ENCODE results near the gene CCDC158. TPM values are rescaled to one million over a fixed set of nuclear protein-coding genes. Genes with fewer than 3 reads are reported as not detected.
A peak's percentile ranks its signal among the peaks of the same experiment; 100 is the strongest.

The CCDC158 gene
- total and polyA plus RNA-seq, 2 of the 8 experiments (the other 6 are each of a cell fraction or from before 2014, with no cell fraction given) = not detected

DNA sequence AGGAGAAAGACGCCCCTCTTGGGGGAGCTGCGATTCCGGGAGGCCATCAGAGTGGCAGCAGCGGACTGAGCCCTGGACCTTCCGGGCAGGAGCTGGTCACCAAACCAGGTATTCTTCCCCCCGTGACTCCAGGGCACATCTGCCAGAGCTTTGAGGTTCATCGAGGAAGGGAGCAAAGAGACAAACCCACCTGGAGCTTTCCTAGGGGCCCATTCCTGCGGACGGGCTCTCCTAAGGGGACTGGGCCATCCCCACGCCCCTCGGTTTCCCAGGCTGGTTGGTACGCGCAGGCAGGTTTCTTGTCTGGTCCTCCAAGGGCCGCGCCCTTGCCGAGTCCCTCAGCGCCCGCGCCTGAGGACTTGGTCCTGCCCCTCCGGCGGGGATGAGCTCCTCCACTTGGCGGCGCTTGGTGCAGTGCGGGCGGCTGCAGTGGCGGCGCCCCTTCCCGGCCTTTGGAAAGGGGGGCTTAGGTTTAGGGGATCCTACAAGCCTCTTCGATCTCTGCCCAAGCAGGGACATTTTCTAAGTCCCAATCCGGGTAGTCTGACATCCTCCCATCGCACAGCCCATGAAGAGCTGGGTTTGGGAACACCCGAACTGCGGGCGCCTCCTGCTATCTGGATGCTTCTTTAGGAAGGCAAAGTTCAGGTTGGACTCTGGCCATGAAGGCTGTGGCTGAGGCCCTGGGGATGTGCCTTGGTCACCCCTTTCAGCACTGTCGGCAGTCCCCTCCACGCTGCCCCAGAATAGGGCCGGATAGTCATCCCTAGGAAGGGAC is 113.9 kb downstream of the CCDC158 start:
- no peak overlapping the region for H2AK5ac ChIP-seq (ENCODE audit: low read depth, low read length)
- H4K20me1 ChIP-seq (replicated peaks in 1 of 2; ENCODE audit: control insufficient read depth in 1 of 2, insufficient read depth in 2 of 2, low read length in 2 of 2) = peaks cover 0 to 1% of the 10 kb centered on the region in 2 experiments
- 5% methylated on average over 36 of the region's 37 CpGs; no CpG with 5 or more reads in 1 of the 2 experiments for WGBS, 2 experiments (ENCODE audit: extremely low coverage in 1 of 2, insufficient coverage in 1 of 2, insufficient read length in 1 of 2, insufficient replicate concordance in 2 of 2, low coverage in 1 of 2, low lambda C conversion rate in 2 of 2, missing lambda C conversion rate in 1 of 2)
- no peaks in the 10 kb centered on the region for H3K9me3 ChIP-seq (ENCODE audit: insufficient read depth in 2 of 2, low read depth in 1 of 2, low read length in 1 of 2)
- H2BK5ac ChIP-seq (ENCODE audit: low read depth, low read length) = peak overlapping the region; percentile 47; the same call in 1 of the 2 replicates
- peak overlapping the region; percentile 51; the same call in 1 of the 2 replicates for H3K18ac ChIP-seq (ENCODE audit: extremely low read depth, low read length)
- no peak overlapping the region for H2BK12ac ChIP-seq (ENCODE audit: low read depth, low read length)
- peak overlapping the region; percentile 62 for H3K4ac ChIP-seq (replicated peaks; ENCODE audit: insufficient read length, low read depth, low read length)
- H3K79me2 ChIP-seq (ENCODE audit: control insufficient read depth in 1 of 2, insufficient read depth in 2 of 2, low read length in 2 of 2) = no peaks in the 10 kb centered on the region
- H3K56ac ChIP-seq (replicated peaks; ENCODE audit: insufficient read length, low read depth, low read length) = no peak overlapping the region
- peaks cover 2 to 17% (median 11%) of the 10 kb centered on the region in 4 experiments for H3K27me3 ChIP-seq (replicated peaks in 1 of 4; ENCODE audit: control insufficient read depth in 3 of 4, extremely low read depth in 1 of 4, insufficient read depth in 3 of 4, low read length in 3 of 4)
- peaks cover 8% of the 10 kb centered on the region; the same call in 1 of the 2 replicates for H3K23me2 ChIP-seq (ENCODE audit: low read depth, low read length)
- no peaks in the 10 kb centered on the region; a peak in 1 of 7 replicates for H3K4me1 ChIP-seq (replicated peaks in 1 of 4; ENCODE audit: control insufficient read depth in 3 of 4, insufficient read depth in 4 of 4, low read length in 3 of 4)
- no peak overlapping the region for H2BK120ac ChIP-seq (replicated peaks; ENCODE audit: low read depth, low read length)
- H3K14ac ChIP-seq (ENCODE audit: insufficient read length) = no peak overlapping the region
- no peaks in the 10 kb centered on the region for H3K79me1 ChIP-seq (ENCODE audit: low read depth, low read length)
- H4K5ac ChIP-seq (ENCODE audit: insufficient read length, low read depth, low read length) = peak overlapping the region; percentile 20
- POLR2A ChIA-PET (ENCODE audit: partially characterized antibody) = interaction anchor here (0.6 to 2.1 kb wide), 9 partner anchors 10 to 192 kb away, joined by 3 to 6 read pairs (median 3); partner anchors contain the start of genes NUP54 and SCARB2
- peak overlapping the region; percentile 73; the same call in 1 of the 2 replicates for H2BK15ac ChIP-seq (ENCODE audit: low read length)
- H2AFZ ChIP-seq (ENCODE audit: low read length) = peak overlapping the region; percentile 63; the same call in 1 of the 2 replicates
- no peak for FAIRE-seq
- H3K4me2 ChIP-seq (ENCODE audit: insufficient read depth in 1 of 2, low read depth in 2 of 2, low read length in 2 of 2) = peak overlapping the region; percentile 74 to 84
- H3K23ac ChIP-seq (ENCODE audit: insufficient read length) = no peak overlapping the region
- H3K27ac ChIP-seq (ENCODE audit: low read depth, low read length) = no peak overlapping the region
- H3K4me3 ChIP-seq (ENCODE audit: extremely low read depth in 1 of 4, insufficient read depth in 2 of 4, low read depth in 3 of 4, low read length in 4 of 4) = peak overlapping the region; percentile 60 to 81 (median 72)
- peaks cover 0 to 4% (median 0%) of the 10 kb centered on the region in 4 experiments; a peak in 2 of 8 replicates for H3K36me3 ChIP-seq (ENCODE audit: control insufficient read depth in 2 of 4, insufficient read depth in 4 of 4, low read length in 3 of 4)
- H4K8ac ChIP-seq (ENCODE audit: extremely low read depth, insufficient read depth, low read length) = peak overlapping the region; percentile 62
- CTCF ChIA-PET (ENCODE audit: partially characterized antibody) = interaction anchor here (0.6 to 4.4 kb wide), 23 partner anchors 11 to 652 kb away, joined by 3 to 35 read pairs (median 3); no protein-coding TSS in a partner anchor
- H2BK20ac ChIP-seq (ENCODE audit: low read length) = no peak overlapping the region
- H4K91ac ChIP-seq (replicated peaks; ENCODE audit: insufficient read length, low read length) = no peak overlapping the region
- peak; percentile 44 to 85 for DNase-seq (ENCODE audit: low read depth in 1 of 2, low spot score in 2 of 2)
- peak overlapping the region in 2 of 4 experiments; percentile 52 to 58; a peak in 4 of 7 replicates for H3K9ac ChIP-seq (replicated peaks in 1 of 4; ENCODE audit: extremely low read depth in 1 of 4, low read depth in 3 of 4, low read length in 3 of 4)
- TF ChIP-seq SIN3A (conservative IDR thresholded peaks at IDR 0.05 in 1 of 2, IDR thresholded peaks at IDR 0.05 in 1 of 2; ENCODE audit: low read depth in 1 of 2, low read length in 2 of 2) = peak in 1 of 2 experiments; percentile 21; a peak in 1 of 4 replicates
- peak; percentile 62 for TF ChIP-seq KDM4A (IDR thresholded peaks at IDR 0.05; ENCODE audit: low read depth, low read length, severe bottlenecking)
- peak; percentile 47 to 57 for TF ChIP-seq RAD21 (IDR thresholded peaks at IDR 0.05 in 1 of 2, conservative IDR thresholded peaks at IDR 0.05 in 1 of 2; ENCODE audit: low read depth in 2 of 2, low read length in 2 of 2)
- TF ChIP-seq BRCA1 (IDR thresholded peaks at IDR 0.05; ENCODE audit: low read depth, low read length) = no peak
- TF ChIP-seq POLR2A (IDR thresholded peaks at IDR 0.05; ENCODE audit: control extremely low read depth in 1 of 2, low read depth in 2 of 2, low read length in 2 of 2) = peak in 1 of 2 experiments; percentile 0; a peak in 1 of 3 replicates
- 0 out of 2 replicates have a peak, but pooled peaks have one; percentile 37 for TF ChIP-seq GABPA (IDR thresholded peaks at IDR 0.05; ENCODE audit: borderline replicate concordance, insufficient read depth, low read length)
- TF ChIP-seq, protein P1, sequence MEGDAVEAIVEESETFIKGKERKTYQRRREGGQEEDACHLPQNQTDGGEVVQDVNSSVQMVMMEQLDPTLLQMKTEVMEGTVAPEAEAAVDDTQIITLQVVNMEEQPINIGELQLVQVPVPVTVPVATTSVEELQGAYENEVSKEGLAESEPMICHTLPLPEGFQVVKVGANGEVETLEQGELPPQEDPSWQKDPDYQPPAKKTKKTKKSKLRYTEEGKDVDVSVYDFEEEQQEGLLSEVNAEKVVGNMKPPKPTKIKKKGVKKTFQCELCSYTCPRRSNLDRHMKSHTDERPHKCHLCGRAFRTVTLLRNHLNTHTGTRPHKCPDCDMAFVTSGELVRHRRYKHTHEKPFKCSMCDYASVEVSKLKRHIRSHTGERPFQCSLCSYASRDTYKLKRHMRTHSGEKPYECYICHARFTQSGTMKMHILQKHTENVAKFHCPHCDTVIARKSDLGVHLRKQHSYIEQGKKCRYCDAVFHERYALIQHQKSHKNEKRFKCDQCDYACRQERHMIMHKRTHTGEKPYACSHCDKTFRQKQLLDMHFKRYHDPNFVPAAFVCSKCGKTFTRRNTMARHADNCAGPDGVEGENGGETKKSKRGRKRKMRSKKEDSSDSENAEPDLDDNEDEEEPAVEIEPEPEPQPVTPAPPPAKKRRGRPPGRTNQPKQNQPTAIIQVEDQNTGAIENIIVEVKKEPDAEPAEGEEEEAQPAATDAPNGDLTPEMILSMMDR (IDR thresholded peaks at IDR 0.05; ENCODE audit: control extremely low read depth in 1 of 3, insufficient read depth in 1 of 3, low read depth in 1 of 3, low read length in 3 of 3) = peak; percentile 48 to 53 (median 50)

Measured in H1 (cell line).